WTC11 (cell line): ENCODE results near the gene DPP8. TPM values are rescaled to one million over a fixed set of nuclear protein-coding genes. Genes with fewer than 3 reads are reported as not detected.

Source experiments
- ATAC-seq: fragments of 200-7000 bp; cut with Tn5 transposase; 2 replicates; pipeline ENCODE4 v1.10.0; 2021; ENCODE audit warnings: mild to moderate bottlenecking, moderate library complexity
- CTCF ChIA-PET: fragments of 300-600 bp; sonication (Branson Sonifier 250); formaldehyde crosslinking; loops from one replicate; lab custom pipeline; 2021; ENCODE audit warnings: antibody characterized with exemption; lab: Charles Lee
- POLR2A ChIA-PET: fragments of 350-600 bp; sonication (Branson Sonifier 250); formaldehyde crosslinking; loops from one replicate; lab custom pipeline; 2021; ENCODE audit warnings: antibody characterized with exemption; lab: Charles Lee
- DNase-seq: peaks from one replicate; pipeline ENCODE4 v3.0.0; 2021; ENCODE audit warnings: low spot score
- H3K27ac Mint-ChIP-seq: 2 replicates; pipeline ENCODE4 v1.8.0; 2021; ENCODE audit warnings: mixed read lengths
- H3K27me3 Mint-ChIP-seq: 2 replicates; pipeline ENCODE4 v1.8.0; 2021; ENCODE audit warnings: low read depth, mild to moderate bottlenecking, moderate library complexity, mixed read lengths
- H3K36me3 Mint-ChIP-seq: 2 replicates; pipeline ENCODE4 v1.8.0; 2021; ENCODE audit warnings: mixed read lengths
- H3K4me1 Mint-ChIP-seq: 2 replicates; pipeline ENCODE4 v1.8.0; 2022; ENCODE audit warnings: mixed read lengths
- H3K4me3 Mint-ChIP-seq: 2 replicates; pipeline ENCODE4 v1.8.0; 2021; ENCODE audit warnings: mild to moderate bottlenecking, moderate library complexity, mixed read lengths
- H3K9me3 Mint-ChIP-seq: 2 replicates; pipeline ENCODE4 v1.8.0; 2021; ENCODE audit warnings: mixed read lengths
- AFF4 ChIP-seq: sonication (generic); formaldehyde crosslinking; IDR thresholded peaks from 2 replicates; pipeline ENCODE4 v1.8.1; 2023; ENCODE audit warnings: mild to moderate bottlenecking, missing genetic modification reagents, borderline replicate concordance
- ATF1 ChIP-seq: sonication (generic); formaldehyde crosslinking; IDR thresholded peaks from 2 replicates; pipeline ENCODE4 v1.8.1; 2023; ENCODE audit warnings: mild to moderate bottlenecking, moderate library complexity, missing genetic modification reagents
- CBFB ChIP-seq: sonication (generic); formaldehyde crosslinking; IDR thresholded peaks from 2 replicates; pipeline ENCODE4 v1.8.1; 2022; ENCODE audit warnings: mild to moderate bottlenecking, low read depth, missing genetic modification reagents
- E2F1 ChIP-seq: sonication (generic); formaldehyde crosslinking; IDR thresholded peaks from 2 replicates; pipeline ENCODE4 v1.8.0; 2022; ENCODE audit warnings: mild to moderate bottlenecking, missing genetic modification reagents
- E2F5 ChIP-seq: sonication (generic); formaldehyde crosslinking; IDR thresholded peaks from 2 replicates; pipeline ENCODE4 v1.8.1; 2022; ENCODE audit warnings: mild to moderate bottlenecking, moderate library complexity, missing genetic modification reagents
- ERG ChIP-seq: fragments of 250-450 bp; sonication (Bioruptor Pico); IDR thresholded peaks from 2 replicates; pipeline ENCODE4 v1.8.0; 2021; ENCODE audit warnings: mild to moderate bottlenecking
- HMGXB4 ChIP-seq: sonication (generic); formaldehyde crosslinking; IDR thresholded peaks from 2 replicates; pipeline ENCODE4 v1.8.1; 2023; ENCODE audit warnings: mild to moderate bottlenecking, moderate library complexity, missing genetic modification reagents
- IRF1 ChIP-seq: sonication (generic); formaldehyde crosslinking; IDR thresholded peaks from 2 replicates; pipeline ENCODE4 v1.8.0; 2023; ENCODE audit warnings: missing genetic modification reagents
- MLX ChIP-seq: sonication (generic); formaldehyde crosslinking; IDR thresholded peaks from 2 replicates; pipeline ENCODE4 v1.8.1; 2023; ENCODE audit warnings: mild to moderate bottlenecking, missing genetic modification reagents, moderate library complexity
- PRDM15 ChIP-seq: sonication (generic); formaldehyde crosslinking; IDR thresholded peaks from 2 replicates; pipeline ENCODE4 v1.8.0; 2022; ENCODE audit warnings: missing genetic modification reagents
- SMAD3 ChIP-seq: sonication (generic); formaldehyde crosslinking; IDR thresholded peaks from 2 replicates; pipeline ENCODE4 v1.8.0; 2022; ENCODE audit warnings: missing genetic modification reagents, mild to moderate bottlenecking, borderline replicate concordance
- SP1 ChIP-seq: sonication (generic); formaldehyde crosslinking; conservative IDR thresholded peaks from 2 replicates; pipeline ENCODE4 v1.8.1; 2022; ENCODE audit warnings: missing genetic modification reagents
- TEAD1 ChIP-seq: sonication (generic); formaldehyde crosslinking; IDR thresholded peaks from 2 replicates; pipeline ENCODE4 v1.8.0; 2022; ENCODE audit warnings: mild to moderate bottlenecking, missing genetic modification reagents
- TP53 ChIP-seq: sonication (generic); formaldehyde crosslinking; IDR thresholded peaks from 2 replicates; pipeline ENCODE4 v1.8.1; 2023; ENCODE audit warnings: mild to moderate bottlenecking, missing genetic modification reagents
- USF1 ChIP-seq: sonication (generic); formaldehyde crosslinking; IDR thresholded peaks from 2 replicates; pipeline ENCODE4 v1.8.0; 2022; ENCODE audit warnings: mild to moderate bottlenecking, missing genetic modification reagents
- ZNF317 ChIP-seq: sonication (generic); formaldehyde crosslinking; IDR thresholded peaks from 2 replicates; pipeline ENCODE4 v1.8.1; 2023; ENCODE audit warnings: low read depth, mild to moderate bottlenecking, moderate library complexity, missing genetic modification reagents, borderline replicate concordance
- total RNA-seq: library from RNA; stranded (reverse); gene quantifications from 3 replicates; pipeline ENCODE4 v1.2.3, GENCODE V29; 2021

DPP8 gene
- total RNA-seq, 1 experiment from 2014 or later, result 31.9 TPM

- TF ChIP-seq ERG (CRISPR knock-in tag), result no peak
- no peak for TF ChIP-seq HMGXB4 (CRISPR knock-in tag)
- TF ChIP-seq CBFB, result no peak
- TF ChIP-seq SMAD3 (CRISPR knock-in tag), result no peak
These were observed 70.3 kb downstream of the DPP8 start (continued) for GRCh38 chr15:65447145-65447544.

GRCh38 chr15:65434201-65434600 is 83.3 kb downstream of the DPP8 start:
- ChIA-PET CTCF (interaction anchor here (0.8 to 4.3 kb wide), 6 partner anchors 13 to 422 kb away, joined by 3 to 19 read pairs (median 9); no protein-coding TSS in a partner anchor), POLR2A (interaction anchor here (0.9 to 2.5 kb wide), 2 partner anchors 13 to 19 kb away, joined by 3 to 11 read pairs; no protein-coding TSS in a partner anchor)
- no peak overlapping the region for H3K27ac Mint-ChIP-seq
- no peak for ATAC-seq
- TF ChIP-seq E2F5 (CRISPR knock-in tag), result no peak
- TF ChIP-seq AFF4, result no peak
- TF ChIP-seq MLX (CRISPR knock-in tag), result no peak
- no peak for TF ChIP-seq E2F1 (CRISPR knock-in tag)
- TF ChIP-seq TP53 (CRISPR knock-in tag), result no peak
- DNase-seq, result no peak
- no peaks in the 10 kb centered on the region for H3K36me3 Mint-ChIP-seq
- H3K4me1 Mint-ChIP-seq, result no peaks in the 10 kb centered on the region
- H3K4me3 Mint-ChIP-seq, result no peak overlapping the region
- H3K27me3 Mint-ChIP-seq, result no peaks in the 10 kb centered on the region
- no peaks in the 10 kb centered on the region for H3K9me3 Mint-ChIP-seq

- no peaks in the 10 kb centered on the region for H3K36me3 Mint-ChIP-seq
- ChIA-PET CTCF (no interaction called here), POLR2A (no interaction called here)
- no peak overlapping the region for H3K27ac Mint-ChIP-seq
- ATAC-seq (no peak), DNase-seq (no peak)
- no peaks in the 10 kb centered on the region for H3K27me3 Mint-ChIP-seq
- no peaks in the 10 kb centered on the region for H3K4me1 Mint-ChIP-seq
- H3K9me3 Mint-ChIP-seq, result no peaks in the 10 kb centered on the region
- no peak overlapping the region for H3K4me3 Mint-ChIP-seq
- TF ChIP-seq SP1 (no peak), USF1 (CRISPR knock-in tag) (no peak), ZNF317 (CRISPR knock-in tag) (no peak), TEAD1 (CRISPR knock-in tag) (no peak), IRF1 (no peak), PRDM15 (CRISPR knock-in tag) (no peak), ATF1 (CRISPR knock-in tag) (no peak)
These were observed 85.8 kb downstream of the DPP8 start for GRCh38 chr15:65431731-65432130.
